ENCODE measurements around the gene NEUROD6. TPM values are rescaled to one million over a fixed set of nuclear protein-coding genes. Genes with fewer than 3 reads are reported as not detected.

Gene NEUROD6
- polyA plus RNA-seq, 1 donor (not counting 4 experiments of a cell fraction or from before 2014, with no cell fraction given), result not detected

DNA sequence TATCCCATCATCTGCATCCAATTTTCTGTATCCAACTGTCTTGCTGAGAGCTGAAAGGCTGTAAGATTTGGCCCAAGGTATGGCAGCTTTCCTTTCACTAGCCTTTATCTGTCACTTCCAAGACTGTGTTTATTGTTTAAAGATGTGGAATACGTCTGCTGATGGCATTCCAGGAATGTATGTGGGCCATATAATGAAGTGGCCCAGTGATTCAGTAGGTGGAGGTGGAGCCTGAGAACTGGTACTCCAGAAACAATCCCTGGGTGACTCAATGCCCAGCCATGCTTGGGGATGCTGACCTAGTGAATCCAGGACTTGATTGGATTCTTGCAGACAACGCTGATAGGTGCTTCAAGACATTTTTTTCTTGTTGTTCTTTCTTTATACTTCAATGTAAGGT lies 13.5 kb downstream of the NEUROD6 start:
- TF ChIP-seq EZH2 (IDR thresholded peaks at IDR 0.05; ENCODE audit: low read length), result no peak
- TF ChIP-seq, protein P1, sequence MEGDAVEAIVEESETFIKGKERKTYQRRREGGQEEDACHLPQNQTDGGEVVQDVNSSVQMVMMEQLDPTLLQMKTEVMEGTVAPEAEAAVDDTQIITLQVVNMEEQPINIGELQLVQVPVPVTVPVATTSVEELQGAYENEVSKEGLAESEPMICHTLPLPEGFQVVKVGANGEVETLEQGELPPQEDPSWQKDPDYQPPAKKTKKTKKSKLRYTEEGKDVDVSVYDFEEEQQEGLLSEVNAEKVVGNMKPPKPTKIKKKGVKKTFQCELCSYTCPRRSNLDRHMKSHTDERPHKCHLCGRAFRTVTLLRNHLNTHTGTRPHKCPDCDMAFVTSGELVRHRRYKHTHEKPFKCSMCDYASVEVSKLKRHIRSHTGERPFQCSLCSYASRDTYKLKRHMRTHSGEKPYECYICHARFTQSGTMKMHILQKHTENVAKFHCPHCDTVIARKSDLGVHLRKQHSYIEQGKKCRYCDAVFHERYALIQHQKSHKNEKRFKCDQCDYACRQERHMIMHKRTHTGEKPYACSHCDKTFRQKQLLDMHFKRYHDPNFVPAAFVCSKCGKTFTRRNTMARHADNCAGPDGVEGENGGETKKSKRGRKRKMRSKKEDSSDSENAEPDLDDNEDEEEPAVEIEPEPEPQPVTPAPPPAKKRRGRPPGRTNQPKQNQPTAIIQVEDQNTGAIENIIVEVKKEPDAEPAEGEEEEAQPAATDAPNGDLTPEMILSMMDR (optimal IDR thresholded peaks at IDR 0.05 in 1 of 3, IDR thresholded peaks at IDR 0.05 in 1 of 3, conservative IDR thresholded peaks at IDR 0.05 in 1 of 3; ENCODE audit: extremely low read depth in 1 of 3, insufficient read depth in 2 of 3, low read length in 3 of 3), result no peak
- H3K4me1 ChIP-seq (ENCODE audit: control insufficient read depth, extremely low read depth, insufficient read depth, low read length), result no peaks in the 10 kb centered on the region
- no peaks in the 10 kb centered on the region for H3K9me3 ChIP-seq (ENCODE audit: control insufficient read depth, low read depth, low read length)
- no peak overlapping the region for H2AFZ ChIP-seq (ENCODE audit: control insufficient read depth, low read length)
- FAIRE-seq, result peak; percentile 74
- H3K36me3 ChIP-seq (ENCODE audit: control insufficient read depth in 2 of 2, extremely low read depth in 1 of 2, insufficient read depth in 2 of 2, low read length in 2 of 2), result no peaks in the 10 kb centered on the region
- no peak overlapping the region for H3K4me2 ChIP-seq (ENCODE audit: control insufficient read depth, extremely low read depth, insufficient read depth, low read depth, low read length)
- no peaks in the 10 kb centered on the region for H3K27me3 ChIP-seq (ENCODE audit: control insufficient read depth, extremely low read depth, insufficient read depth, low read length)
- no peaks in the 10 kb centered on the region for H3K9me1 ChIP-seq (ENCODE audit: control insufficient read depth, extremely low read depth, insufficient read depth, low read length)
- H3K79me2 ChIP-seq (ENCODE audit: control insufficient read depth, insufficient read depth, low read length), result no peaks in the 10 kb centered on the region
- DNase-seq (ENCODE audit: low read depth, low spot score), result peak; percentile 9
- dilution Hi-C loops (cut with MboI; ENCODE audit: extremely low pct_ligation_motif_present, low sequenced_read_pairs), result no loop called here
- no peak overlapping the region for H3K27ac ChIP-seq (ENCODE audit: control insufficient read depth, insufficient read depth, low read length)
- no peaks in the 10 kb centered on the region for H4K20me1 ChIP-seq (ENCODE audit: control insufficient read depth, extremely low read depth, insufficient read depth, low read length)
- no peak overlapping the region for H3K4me3 ChIP-seq (ENCODE audit: control insufficient read depth in 2 of 3, extremely low read depth in 1 of 3, insufficient read depth in 2 of 3, low read depth in 1 of 3, low read length in 3 of 3)
- H3K9ac ChIP-seq (ENCODE audit: control insufficient read depth, extremely low read depth, insufficient read depth, low read length), result no peak overlapping the region

DNA sequence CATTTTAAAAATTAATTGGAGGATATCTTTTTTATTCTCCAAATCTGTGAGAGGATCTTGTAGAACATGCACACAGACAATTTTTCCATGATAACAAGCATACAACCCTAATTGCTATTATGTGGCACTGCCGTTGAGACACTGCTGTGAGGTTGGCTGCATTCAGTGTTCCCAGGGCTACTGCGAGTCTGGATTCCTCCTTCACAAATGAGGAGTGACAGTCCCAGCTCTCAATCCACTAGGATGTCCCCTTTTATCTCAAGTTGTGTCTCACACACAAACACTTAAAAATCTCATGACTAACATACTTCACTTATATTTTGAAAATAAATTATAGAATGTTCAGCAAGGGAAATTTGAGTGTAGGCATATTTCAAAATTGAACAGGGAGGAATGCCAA lies 14.1 kb downstream of the NEUROD6 start:
- H3K4me2 ChIP-seq (ENCODE audit: control insufficient read depth, extremely low read depth, insufficient read depth, low read depth, low read length), result no peak overlapping the region
- H2AFZ ChIP-seq (ENCODE audit: control insufficient read depth, low read length), result no peak overlapping the region
- dilution Hi-C loops (cut with MboI; ENCODE audit: extremely low pct_ligation_motif_present, low sequenced_read_pairs), result no loop called here
- H3K79me2 ChIP-seq (ENCODE audit: control insufficient read depth, insufficient read depth, low read length), result no peaks in the 10 kb centered on the region
- no peaks in the 10 kb centered on the region for H3K36me3 ChIP-seq (ENCODE audit: control insufficient read depth in 2 of 2, extremely low read depth in 1 of 2, insufficient read depth in 2 of 2, low read length in 2 of 2)
- no peaks in the 10 kb centered on the region for H3K4me1 ChIP-seq (ENCODE audit: control insufficient read depth, extremely low read depth, insufficient read depth, low read length)
- no peaks in the 10 kb centered on the region for H3K27me3 ChIP-seq (ENCODE audit: control insufficient read depth, extremely low read depth, insufficient read depth, low read length)
- H3K27ac ChIP-seq (ENCODE audit: control insufficient read depth, insufficient read depth, low read length), result no peak overlapping the region
- no peak overlapping the region for H3K4me3 ChIP-seq (ENCODE audit: control insufficient read depth in 2 of 3, extremely low read depth in 1 of 3, insufficient read depth in 2 of 3, low read depth in 1 of 3, low read length in 3 of 3)
- H3K9ac ChIP-seq (ENCODE audit: control insufficient read depth, extremely low read depth, insufficient read depth, low read length), result no peak overlapping the region
- no peaks in the 10 kb centered on the region for H3K9me1 ChIP-seq (ENCODE audit: control insufficient read depth, extremely low read depth, insufficient read depth, low read length)
- DNase-seq (ENCODE audit: low read depth, low spot score) (no peak), FAIRE-seq (no peak)
- no peaks in the 10 kb centered on the region for H4K20me1 ChIP-seq (ENCODE audit: control insufficient read depth, extremely low read depth, insufficient read depth, low read length)
- TF ChIP-seq, protein P1 (optimal IDR thresholded peaks at IDR 0.05 in 1 of 3, IDR thresholded peaks at IDR 0.05 in 1 of 3, conservative IDR thresholded peaks at IDR 0.05 in 1 of 3; ENCODE audit: extremely low read depth in 1 of 3, insufficient read depth in 2 of 3, low read length in 3 of 3), result no peak
- no peak for TF ChIP-seq EZH2 (IDR thresholded peaks at IDR 0.05; ENCODE audit: low read length)
- no peaks in the 10 kb centered on the region for H3K9me3 ChIP-seq (ENCODE audit: control insufficient read depth, low read depth, low read length)
